ENCODE data around the gene THTPA.
"Not testable (repeated sequence)": the region's sequence is repeated elsewhere in the genome, so short reads cannot be mapped to it uniquely, and the experiment has no call there.

Gene THTPA

DNA sequence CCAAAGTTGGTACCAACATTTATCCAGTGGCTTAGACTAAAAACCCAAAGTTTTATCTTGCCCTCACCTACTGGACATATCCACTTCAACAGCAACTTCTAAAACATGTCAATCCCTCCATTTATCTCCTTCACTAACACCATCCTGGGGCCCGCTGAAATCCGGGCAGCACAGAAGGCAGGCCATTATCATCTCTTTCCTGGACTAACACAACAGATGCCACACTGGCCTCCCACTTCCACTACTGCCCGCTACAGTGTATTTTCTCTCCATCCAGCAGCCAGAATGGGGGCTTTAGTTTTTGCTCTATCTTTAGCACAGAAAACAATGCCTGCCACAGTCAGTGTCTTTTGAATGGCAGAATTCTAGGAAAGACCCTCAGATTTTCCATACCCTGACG, 20.1 kb upstream of the THTPA start:
- no peak for DNase-seq

DNA sequence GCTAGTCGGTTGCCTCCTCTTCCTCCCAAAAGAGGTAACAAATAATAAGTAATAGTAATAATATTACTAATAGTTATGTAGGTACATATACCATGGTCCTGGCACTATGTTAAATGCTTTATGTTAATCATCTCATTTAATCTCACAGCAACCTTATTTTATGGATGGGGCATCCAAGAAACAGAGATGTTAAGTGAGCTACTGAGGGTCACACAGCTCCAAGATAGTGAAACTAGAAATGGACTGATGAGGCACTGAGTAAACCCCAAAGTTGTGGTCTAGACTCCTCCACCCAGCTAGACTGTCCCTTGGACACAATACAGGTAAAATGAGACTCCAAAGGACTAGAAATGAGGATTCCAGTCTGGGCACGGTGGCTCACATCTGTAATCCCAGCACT, 19.6 kb upstream of the THTPA start:
- DNase-seq, result no peak

DNA sequence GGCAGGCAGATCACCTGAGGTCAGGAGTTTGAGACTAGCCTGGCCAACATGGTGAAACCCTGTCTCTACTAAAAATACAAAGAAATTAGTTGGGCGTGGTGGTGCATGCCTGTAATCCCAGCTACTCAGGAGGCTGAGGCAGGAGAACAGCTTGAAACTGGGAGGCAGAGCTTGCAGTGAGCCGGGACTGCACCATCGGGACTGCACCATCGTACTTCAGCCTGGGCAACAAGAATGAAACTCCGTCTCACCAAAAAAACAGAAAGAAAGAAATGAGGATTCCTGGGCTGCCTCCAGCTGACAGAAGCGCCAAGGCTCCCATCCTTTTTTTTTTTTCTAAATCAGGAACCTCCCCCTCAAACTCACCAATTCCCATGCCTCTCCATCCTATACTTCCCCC, 19.2 kb upstream of the THTPA start:
- DNase-seq, result not testable (repeated sequence)

DNA sequence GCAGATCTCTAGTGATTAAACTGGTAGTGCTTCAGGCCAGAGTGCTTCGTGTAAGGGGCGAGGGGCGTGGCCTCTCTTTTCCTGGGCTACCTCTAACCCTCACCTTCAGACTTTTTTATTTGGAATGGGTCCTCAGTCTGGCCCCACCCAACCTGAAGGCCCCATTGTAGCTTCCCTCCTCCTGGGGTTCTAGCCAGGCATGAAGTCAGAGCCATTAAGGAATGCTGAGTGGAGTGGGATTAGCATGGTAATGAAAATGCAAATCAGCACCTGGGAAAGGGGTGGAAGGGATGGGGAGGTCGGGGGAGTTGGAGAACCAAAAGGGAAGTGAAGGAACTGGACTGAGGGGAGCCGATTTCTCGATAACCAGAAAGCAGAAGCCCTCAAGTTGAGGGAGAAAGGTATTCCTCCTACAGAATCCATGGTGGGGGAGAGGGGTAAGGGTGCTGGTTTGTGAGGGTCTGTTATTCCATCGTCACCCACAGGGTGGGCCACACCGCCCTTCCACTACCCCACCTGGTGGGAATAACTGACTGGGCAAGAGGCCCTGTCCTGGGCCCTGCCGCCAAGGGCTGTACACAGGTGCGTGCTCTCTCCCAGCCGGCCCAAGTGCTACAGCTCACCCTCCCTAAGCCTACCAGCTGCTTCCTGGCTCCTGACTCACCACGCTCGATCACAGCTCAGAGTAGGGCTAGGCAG, 18.6 kb upstream of the THTPA start:
- DNase-seq, result no peak

DNA sequence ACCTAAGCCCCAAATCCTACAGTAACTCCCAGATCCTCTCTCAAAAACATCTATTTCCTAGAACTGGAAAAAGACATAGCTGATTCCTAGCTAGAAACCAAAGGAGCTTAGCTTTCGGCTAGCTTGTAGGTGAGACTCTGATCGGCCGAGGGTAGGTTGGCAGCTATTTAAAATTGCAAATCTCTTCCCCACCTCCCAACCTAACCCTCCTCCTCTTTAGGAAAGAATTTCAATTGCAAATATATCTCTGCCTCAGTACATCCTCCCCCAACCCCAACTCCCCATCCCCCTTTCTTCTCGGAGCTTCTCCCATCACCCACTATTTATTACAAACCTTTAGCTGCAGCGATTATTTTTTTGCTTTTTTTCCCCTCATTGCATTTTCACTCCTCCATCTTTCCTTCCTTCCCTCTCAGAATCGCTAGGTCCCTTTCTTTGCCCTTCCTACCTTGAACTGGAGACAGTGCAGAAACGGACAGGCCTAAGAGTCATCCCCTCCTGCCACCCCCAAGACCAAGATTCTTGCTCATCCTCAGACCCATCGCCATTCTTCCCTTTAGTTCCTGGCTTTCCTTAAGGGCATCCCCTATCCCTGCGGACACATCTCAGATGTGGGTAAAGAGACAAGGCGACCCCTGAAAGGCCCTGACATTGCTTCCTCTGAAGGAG, 17.9 kb upstream of the THTPA start:
- DNase-seq, result no peak

DNA sequence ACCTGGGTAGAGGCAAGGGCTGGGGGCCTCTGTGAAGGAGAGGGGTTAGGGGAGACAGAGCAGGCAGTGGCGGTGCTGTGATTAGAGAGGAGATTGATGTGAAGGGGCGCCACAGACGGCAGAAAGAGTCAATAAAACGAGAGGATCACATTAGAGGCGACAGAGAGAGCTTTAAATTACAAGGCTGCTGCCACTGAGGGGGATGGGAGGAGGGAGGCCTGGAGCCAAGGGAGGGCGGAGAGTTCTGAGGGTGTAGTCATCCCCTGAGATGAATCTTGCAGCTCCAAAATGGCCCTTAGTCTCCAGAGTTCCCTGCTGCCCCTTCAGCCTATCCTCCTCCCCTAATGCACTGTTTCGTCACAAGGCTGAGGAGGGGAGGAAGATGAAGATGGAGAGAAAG, 17.3 kb upstream of the THTPA start:
- DNase-seq, result no peak

DNA sequence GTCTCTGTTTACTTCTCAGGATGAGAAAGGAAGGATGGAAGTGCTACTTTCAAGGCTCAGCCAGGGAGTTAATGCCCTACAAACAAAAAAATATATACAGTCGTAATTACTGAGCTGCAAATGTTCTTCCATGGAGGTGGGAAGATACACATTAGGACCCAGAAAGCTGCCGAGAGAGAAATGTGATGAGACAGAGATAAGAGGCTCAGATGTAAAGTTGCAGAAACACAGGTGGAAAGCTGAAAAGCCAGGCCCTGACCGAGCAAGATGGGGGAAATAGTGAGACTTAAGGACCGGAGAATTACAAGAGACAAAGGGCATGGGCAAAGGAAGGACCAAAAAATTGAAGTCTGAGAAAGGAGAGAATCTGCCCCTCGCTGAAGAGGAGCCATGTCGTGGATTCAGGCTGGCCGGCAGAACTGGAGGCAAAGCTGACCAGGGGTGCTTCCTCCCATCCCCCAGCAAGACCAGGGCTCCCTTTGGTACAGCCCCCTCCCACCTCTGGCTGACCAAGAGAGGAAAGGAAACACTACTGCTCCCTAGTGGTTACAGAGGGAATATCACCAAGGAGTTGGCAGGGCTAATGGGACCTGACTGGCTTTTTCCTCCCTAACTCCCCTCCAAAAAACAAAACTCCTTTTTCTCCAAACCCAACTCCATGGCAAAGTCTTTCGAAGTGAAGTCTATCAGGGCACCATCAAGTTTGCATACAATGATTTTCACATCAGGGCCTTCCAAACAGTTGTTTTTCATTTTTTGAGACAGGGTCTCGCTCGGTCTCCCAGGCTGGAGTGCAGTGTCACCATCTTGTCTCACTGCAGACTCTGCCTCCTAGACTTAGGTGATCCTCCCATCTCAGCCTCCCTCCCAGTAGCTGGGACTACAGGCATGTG, 16.6 kb upstream of the THTPA start:
- DNase-seq, result no peak

DNA sequence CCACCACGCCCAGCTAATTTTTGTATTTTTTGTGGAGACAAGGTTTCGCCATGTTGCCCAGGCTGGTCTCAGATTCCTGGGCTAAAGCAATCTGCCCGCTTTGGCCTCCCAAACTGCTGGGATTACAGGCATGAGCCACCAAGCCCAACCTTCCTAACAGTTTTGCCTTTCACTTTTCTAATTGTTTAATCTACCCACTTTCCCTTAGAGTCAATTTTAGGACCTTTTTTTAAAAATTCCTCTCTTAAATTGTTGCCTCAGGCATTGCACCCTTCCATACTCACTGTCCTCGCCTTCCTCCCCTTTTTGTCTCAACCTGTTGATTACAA, 16.0 kb upstream of the THTPA start:
- no peak for DNase-seq

DNA sequence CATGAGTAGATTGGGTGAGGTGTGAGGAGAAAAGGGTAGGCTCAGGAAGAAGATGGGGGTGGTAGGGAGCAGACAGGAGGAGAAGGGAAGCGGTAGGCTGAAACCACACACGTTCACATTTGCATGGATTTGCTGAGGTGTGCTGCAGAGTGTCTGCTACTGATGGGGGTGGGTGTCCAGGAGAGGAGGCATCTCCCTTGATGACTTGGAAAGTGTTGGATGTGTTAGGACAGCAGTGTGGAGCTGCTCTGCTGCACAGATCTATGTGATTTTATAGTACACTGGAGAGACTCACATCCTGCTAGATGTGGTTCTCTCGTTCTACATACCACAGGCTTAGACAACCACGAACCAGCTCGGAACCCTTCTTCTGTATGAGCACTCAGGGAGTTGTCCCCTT, 13.8 kb upstream of the THTPA start:
- no peak for DNase-seq

DNA sequence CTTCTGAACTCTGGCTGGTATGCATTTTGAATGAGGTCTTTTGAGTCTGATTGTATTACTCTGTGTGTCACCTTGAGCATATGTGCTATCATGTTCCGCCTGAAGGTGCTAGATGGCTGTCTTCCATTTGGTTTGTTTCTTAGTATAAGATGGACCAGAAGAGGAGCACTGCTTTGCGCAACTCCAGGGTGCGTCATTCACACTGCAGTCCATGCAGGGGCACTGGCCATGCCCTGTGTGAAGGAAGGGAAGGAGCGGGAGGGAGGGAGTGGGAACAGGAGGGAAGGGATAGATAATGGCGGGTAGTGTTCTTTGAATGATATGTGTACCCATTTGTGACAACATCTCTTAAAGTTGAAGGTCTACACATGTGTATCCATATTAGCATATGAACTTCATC, 12.7 kb upstream of the THTPA start:
- DNase-seq, result no peak

DNA sequence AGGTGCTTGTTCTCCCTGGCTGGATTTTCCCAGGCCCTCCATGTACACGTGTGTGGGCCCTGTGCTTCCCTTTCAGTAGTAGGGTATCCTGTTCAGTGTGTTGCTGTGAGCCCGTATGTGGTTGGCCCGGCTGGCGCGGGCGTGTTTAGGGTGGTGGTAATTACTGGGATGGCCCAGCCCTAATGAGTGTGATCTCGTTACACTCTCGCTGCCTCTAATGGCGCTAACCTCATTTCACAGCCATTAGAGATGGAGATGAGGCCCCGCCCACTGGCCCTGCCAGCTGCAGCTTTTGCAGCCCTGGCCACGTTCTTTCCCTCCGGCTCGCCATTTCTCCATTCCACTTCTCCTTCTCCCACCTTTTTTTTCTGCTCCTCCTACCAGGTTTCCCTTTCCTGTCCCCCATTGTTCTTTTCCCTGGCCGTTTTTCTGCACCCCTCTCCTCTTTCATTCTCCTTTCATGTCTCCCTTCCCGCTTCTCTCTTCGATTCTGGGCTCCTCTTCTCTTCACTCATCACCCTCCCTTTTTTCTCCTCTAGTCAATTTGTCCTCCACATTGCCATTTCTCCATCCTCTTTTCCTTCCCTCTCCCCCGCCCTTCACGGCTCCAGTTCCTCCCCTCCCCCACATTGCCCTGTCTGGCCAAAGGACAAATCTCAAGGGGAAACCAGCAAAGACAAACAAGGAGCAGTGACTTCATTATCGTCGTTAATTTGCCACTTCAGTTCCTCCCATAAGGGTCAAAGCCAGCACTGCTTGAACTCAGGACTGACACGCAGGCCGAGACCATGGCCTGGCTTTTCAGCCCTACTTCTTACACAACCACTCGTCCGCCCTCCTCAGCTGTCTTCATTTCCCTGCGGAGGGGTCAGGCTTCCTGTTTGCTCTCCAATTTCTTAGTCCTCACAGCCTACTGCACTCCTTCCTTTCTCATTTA, 11.3 kb upstream of the THTPA start:
- no peak for DNase-seq

DNA sequence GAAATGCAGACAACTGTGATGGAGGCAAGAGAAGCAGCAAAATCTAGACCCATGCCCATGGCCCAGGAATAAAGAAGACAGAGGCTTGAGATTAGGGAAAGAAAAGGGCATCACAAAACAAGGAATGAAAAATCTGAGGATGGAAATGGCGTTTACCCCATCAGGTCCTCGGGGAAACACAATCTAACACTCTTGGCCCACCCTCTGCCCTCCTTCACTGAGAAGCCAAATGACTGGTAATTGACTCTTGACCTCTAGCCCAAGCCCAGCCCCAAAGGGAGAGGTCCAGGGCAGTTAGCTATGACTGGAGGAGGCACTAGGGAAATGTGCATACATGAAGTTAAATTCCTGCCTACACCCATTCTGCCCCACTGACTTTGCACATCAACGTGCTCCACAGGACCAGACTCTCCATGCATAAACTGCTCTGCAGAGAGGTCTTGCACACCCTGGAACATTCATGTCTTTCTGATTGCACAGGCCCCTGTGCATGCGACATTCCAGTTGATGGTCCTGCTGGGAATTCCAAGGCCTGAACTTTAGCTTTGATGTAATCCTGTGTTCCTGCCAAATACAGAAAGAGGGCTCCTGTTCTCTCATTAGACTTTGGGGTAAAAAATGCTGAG, 10.2 kb upstream of the THTPA start:
- DNase-seq, result no peak

DNA sequence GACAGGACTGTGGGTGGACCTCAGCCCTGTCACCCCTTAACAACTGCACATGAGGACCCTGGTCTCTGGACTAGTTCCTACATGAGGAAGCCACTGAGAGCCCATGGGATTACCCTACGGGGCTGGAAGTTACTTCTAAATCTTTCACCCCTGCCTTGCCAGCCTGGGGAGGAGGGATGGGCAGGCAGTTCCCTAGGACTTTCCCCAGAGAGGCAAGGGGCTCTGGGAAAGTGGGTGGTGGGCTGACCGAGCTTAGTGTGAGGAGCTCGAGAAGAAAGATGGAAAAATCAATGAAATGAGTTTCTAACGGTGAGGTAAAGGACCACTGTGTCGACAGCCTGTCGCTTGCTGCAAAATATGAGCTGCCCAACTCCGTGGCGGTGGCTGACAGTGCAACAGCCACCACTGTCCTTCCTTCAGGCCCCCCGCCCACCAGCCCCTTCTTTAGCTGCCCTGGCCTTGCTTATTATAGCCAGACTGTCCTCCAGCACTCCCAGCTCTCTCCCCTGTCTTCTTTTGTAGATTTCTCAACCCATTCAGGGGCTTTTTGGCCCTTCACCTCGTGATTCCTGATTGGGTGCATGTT, 9.5 kb upstream of the THTPA start:
- DNase-seq, result no peak

DNA sequence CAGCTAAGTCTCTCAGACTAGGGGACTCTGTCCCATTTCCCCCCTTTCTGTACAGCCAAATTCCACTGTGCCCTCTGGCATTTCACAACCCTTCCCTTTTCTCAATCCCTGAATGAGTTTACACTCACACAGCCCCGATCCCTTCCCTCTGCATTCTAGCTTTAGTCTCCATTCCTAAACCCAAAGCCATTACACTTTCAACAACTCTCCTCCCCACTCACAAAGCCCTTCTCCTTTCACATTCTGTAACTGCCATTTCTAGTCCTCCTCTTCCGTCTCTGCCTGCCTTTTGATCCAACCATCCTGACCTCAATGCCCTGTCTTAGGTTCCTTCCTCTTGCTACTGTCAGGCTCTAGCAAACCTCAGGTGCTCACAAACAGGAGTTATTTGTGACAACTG, 8.1 kb upstream of the THTPA start:
- DNase-seq, result no peak

DNA sequence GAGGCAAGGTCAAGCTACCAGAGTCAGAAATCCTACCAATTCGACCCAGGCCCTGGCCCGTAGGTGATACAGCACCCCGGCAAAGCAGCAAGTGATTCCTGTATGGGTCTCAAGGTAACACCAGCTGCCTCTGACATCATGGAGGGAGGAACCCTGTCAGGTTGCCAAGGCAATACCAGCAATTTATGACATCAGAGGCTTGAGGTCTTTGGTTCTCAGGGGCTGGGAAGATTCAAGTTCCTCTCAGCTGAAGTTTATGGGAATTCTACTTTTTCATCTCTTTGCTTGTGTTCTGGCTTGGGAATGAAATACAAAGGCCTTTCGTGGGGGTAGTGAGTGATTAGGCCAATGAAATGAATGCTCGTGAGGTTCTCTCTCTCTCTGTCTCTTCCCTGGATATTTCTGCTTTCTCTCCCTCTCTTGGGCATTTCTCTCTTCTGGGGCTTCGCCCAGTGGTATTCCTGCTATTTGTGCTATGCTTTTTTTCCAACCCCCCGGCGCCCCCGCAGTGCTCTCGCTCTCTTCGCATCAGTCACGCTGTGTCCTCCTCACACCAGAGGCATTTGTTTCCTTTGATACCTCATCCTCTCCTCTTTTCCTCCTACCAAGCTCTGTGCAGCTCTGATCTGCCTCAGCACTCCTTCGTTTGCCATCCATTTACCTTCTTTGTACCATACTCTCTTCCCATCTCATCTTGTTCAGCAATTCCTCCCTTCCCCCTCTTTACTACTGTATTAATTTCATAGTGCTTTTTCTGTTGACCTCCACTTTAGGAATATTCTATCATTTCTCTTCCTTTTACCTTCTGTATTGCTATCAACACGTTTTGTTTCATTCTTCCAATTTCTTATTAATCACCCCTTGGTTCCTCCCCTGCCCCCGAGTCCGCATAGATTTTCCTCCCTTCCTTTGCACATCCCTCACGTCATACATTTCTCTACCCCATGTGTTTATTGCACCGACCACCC, 7.4 kb upstream of the THTPA start:
- no peak for DNase-seq

DNA sequence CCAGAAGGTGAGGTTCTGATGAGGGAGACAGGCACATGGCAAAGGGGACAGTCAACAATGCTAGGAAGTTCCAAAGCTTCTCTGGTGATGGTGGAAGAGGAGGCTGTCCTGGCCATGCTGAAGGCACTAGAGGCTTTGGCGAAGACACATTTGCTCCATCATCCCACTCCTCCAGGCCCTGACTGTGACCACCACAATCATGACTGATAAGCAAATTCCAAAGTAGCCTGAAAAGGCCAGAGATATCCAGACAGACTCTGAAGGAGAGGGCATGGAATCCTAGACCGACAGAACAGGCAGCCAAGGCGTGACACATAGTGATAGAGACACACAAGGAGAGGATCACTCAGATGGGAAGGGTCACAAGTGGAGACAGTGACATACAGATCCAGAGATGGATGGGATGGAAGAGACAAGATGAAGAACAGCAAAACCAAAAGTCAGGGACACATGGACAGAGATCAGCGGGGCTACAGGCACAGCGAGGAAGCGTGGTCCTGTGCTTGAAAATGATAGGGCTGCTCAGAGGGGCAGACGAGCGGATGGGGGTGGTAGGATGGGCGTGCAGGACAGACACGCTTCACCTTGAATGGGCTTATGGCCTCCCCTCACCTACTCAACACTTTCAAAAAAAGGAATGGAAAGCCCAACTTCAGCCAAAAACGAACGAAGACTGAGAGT, 5.8 kb upstream of the THTPA start:
- DNase-seq, result no peak

DNA sequence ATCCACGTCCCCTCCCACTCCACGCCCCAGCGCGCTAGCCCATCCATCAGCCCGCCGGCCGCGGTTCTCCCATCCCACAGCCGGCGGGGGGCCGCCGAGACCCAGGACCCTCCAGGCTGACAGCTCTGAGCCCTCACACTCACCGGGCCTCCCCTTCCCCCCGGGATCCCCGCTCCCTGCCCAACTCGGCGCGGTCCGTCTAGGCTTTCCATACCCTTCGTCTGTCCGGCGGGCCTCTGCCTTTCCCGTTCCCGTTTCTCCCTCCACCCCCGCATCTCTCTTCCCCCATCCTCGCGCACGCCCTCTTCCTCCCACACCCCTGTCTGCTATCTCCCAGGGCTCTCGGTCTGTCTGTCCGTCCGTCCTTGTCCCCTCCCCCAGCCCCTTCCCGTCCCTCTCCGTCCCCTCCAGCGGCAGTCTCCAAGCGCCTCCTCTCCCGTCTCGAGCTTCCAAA, 5.2 kb upstream of the THTPA start:
- DNase-seq, result no peak

DNA sequence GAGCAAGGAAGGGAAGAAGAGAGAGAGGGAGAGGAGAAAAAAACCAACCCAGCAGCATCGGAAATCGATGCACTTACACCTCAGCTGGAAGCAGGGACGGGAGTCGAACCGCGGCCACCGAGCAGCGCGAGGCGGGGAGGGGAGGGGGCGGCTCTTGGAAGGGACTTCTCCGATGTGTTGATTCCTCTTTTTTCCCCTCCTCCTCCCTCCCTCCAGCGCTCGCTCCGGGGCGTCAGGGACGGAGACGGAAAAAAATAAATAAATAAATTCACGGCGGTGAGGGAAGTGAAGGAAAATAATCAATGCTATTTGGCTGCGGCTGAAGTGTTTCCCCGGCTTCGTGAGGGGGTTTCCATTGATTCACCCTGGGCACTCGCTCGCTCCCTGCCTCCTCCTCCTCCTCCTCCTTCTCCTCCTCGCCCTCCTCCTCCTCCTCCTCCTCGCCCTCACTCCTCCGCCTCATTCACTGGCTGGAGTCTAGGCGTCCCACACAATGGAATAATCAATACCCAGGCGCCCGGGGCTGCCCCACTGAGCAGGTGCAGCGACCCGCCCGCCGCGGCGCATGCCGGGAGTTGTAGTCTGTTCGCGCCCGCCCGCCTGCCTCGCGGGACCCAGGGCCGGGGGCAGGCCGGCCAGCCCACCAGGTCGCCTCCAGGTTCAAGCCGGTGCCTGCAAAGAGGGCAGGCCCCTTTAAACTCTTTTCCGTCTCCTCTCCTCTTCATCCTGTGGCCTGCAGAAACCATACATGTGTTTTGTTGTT, 4.6 kb upstream of the THTPA start, which contains the start of gene ZFHX2:
Gene ZFHX2 (minus strand): TSS at position 500 of the 763 bp plus-strand sequence. CDS start 16,440 bp downstream, outside the sequence.
- no peak for DNase-seq

DNA sequence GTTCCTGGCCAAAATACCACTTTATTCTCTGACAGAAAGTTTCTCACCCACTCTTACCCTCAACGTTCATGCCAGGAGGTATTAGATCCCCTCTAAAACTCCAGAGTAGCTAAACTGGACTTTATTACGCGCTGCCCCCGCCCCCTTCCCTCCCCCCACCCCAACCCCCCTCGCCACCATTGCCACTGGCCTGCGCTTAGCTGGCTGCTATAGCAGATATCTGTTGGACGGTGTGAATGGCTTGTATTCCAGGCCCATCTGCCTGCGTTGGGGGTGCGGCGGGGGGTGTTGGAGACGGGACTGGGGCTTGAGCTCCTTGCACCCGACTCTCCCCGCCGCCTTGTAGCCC, 564 bp upstream of the THTPA start:
- DNase-seq, result no peak

Data from SIG-M5 (cell line).